Activated CD8-positive, alpha-beta memory T cell treated with anti-CD3 and anti-CD28 coated beads, Interleukin-2, amount 50 U/mL, for 4 hours (primary cell): ENCODE results near the gene KLK2.

ENCODE experiments used
- DNase-seq: peaks from one replicate; pipeline ENCODE4 v3.0.0-alpha.2; 2020

KLK2 gene

GRCh38 chr19:50851620-50852019 is 21.6 kb upstream of the KLK2 start:
- DNase-seq: no peak

DNA sequence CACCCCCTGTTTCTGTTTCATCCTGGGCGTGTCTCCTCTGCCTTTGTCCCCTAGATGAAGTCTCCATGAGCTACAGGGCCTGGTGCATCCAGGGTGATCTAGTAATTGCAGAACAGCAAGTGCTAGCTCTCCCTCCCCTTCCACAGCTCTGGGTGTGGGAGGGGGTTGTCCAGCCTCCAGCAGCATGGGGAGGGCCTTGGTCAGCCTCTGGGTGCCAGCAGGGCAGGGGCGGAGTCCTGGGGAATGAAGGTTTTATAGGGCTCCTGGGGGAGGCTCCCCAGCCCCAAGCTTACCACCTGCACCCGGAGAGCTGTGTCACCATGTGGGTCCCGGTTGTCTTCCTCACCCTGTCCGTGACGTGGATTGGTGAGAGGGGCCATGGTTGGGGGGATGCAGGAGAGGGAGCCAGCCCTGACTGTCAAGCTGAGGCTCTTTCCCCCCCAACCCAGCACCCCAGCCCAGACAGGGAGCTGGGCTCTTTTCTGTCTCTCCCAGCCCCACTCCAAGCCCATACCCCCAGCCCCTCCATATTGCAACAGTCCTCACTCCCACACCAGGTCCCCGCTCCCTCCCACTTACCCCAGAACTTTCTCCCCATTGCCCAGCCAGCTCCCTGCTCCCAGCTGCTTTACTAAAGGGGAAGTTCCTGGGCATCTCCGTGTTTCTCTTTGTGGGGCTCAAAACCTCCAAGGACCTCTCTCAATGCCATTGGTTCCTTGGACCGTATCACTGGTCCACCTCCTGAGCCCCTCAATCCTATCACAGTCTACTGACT is 18.4 kb upstream of the KLK2 start, which contains the start of gene KLK3:
TSS of gene KLK3 (plus strand) at position 280 of the 775 bp plus-strand sequence. CDS start at position 321, 41 bp downstream.
- DNase-seq: no peak

DNA sequence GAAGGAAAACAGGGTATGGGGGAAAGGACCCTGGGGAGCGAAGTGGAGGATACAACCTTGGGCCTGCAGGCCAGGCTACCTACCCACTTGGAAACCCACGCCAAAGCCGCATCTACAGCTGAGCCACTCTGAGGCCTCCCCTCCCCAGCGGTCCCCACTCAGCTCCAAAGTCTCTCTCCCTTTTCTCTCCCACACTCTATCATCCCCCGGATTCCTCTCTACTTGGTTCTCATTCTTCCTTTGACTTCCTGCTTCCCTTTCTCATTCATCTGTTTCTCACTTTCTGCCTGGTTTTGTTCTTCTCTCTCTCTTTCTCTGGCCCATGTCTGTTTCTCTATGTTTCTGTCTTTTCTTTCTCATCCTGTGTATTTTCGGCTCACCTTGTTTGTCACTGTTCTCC is 15.9 kb upstream of the KLK2 start:
- DNase-seq: no peak

- DNase-seq: no peak
Observed at GRCh38 chr19:50858886-50859285, 14.4 kb upstream of the KLK2 start.

DNA sequence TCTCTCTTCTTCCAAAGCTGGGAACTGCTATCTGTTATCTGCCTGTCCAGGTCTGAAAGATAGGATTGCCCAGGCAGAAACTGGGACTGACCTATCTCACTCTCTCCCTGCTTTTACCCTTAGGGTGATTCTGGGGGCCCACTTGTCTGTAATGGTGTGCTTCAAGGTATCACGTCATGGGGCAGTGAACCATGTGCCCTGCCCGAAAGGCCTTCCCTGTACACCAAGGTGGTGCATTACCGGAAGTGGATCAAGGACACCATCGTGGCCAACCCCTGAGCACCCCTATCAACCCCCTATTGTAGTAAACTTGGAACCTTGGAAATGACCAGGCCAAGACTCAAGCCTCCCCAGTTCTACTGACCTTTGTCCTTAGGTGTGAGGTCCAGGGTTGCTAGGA is 13.4 kb upstream of the KLK2 start:
- DNase-seq: no peak

DNA sequence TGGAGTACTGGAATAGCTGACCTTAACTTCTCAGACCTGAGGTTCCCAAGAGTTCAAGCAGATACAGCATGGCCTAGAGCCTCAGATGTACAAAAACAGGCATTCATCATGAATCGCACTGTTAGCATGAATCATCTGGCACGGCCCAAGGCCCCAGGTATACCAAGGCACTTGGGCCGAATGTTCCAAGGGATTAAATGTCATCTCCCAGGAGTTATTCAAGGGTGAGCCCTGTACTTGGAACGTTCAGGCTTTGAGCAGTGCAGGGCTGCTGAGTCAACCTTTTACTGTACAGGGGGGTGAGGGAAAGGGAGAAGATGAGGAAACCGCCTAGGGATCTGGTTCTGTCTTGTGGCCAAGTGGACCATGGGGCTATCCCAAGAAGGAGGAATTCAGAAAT is 12.2 kb upstream of the KLK2 start:
- DNase-seq: no peak

DNA sequence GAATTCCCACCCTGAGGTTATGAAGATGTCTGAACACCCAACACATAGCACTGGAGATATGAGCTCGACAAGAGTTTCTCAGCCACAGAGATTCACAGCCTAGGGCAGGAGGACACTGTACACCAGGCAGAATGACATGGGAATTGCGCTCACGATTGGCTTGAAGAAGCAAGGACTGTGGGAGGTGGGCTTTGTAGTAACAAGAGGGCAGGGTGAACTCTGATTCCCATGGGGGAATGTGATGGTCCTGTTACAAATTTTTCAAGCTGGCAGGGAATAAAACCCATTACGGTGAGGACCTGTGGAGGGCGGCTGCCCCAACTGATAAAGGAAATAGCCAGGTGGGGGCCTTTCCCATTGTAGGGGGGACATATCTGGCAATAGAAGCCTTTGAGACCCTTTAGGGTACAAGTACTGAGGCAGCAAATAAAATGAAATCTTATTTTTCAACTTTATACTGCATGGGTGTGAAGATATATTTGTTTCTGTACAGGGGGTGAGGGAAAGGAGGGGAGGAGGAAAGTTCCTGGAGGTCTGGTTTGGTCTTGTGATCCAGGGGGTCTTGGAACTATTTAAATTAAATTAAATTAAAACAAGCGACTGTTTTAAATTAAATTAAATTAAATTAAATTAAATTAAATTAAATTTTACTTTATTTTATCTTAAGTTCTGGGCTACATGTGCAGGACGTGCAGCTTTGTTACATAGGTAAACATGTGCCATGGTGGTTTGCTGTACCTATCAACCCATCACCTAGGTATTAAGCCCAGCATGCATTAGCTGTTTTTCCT is 11.5 kb upstream of the KLK2 start:
- no peak for DNase-seq

DNA sequence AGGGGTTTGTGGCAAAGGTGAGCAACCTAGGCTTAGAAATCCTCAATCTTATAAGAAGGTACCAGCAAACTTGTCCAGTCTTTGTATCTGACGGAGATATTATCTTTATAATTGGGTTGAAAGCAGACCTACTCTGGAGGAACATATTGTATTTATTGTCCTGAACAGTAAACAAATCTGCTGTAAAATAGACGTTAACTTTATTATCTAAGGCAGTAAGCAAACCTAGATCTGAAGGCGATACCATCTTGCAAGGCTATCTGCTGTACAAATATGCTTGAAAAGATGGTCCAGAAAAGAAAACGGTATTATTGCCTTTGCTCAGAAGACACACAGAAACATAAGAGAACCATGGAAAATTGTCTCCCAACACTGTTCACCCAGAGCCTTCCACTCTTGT is 3.8 kb upstream of the KLK2 start:
- DNase-seq: no peak

GRCh38 chr19:50870417-50871089 is 2.7 kb upstream of the KLK2 start:
- no peak for DNase-seq

DNA sequence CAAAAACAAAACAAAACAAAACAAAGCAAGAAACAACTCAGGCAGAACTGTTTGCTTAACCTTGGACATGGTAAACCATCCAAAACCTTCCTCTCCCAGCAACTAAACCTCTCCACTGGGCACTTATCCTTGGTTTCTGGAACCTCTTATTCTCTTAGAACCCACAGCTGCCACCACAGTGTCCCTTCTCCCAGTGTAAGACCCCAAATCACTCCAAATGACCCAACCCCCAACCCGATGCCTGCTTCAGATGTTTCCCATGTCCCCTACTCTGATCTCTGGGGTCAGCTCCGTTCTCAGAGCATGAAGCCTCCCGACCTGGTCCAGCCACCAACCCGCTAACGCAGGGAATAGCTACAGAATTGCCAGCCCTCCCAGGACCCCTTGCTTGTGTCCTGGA is 972 bp downstream of the KLK2 start:
- no peak for DNase-seq

DNA sequence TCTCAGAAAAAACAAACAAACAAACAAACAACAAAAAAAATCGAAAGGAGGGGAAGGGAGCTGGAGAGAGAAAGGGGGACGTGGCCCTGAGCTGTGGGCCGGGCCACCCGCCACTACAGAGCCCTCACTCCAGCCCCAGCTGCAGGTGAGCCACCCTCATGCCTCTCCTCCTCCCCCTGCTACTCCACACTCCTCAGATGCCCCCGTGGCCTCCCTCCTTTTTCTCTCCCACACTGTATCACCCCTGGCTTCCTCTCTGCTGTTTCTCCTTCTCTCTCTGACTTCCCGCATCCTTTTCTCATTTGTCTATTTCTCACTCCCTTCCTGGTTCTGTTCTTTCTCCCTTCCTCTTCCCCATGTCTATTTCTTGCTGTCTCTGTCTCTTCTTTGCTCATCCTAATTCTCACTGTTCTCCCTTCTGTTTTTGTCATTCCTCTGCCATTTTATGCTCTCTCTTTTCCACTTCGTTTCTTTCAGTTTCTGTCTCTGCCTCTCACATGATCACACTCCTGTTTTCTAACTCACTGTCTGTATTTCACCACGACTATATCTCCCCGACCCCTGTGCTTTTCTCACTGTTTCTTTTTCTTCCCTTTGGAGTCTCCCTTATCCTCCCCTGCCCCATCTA is 2.7 kb downstream of the KLK2 start:
- no peak for DNase-seq

DNA sequence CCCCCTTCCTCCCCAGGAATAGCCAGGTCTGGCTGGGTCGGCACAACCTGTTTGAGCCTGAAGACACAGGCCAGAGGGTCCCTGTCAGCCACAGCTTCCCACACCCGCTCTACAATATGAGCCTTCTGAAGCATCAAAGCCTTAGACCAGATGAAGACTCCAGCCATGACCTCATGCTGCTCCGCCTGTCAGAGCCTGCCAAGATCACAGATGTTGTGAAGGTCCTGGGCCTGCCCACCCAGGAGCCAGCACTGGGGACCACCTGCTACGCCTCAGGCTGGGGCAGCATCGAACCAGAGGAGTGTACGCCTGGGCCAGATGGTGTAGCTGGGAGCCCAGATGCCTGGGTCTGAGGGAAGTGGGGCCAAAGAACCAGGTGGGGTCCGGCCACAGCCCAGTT is 3.2 kb downstream of the KLK2 start:
- DNase-seq: no peak

DNA sequence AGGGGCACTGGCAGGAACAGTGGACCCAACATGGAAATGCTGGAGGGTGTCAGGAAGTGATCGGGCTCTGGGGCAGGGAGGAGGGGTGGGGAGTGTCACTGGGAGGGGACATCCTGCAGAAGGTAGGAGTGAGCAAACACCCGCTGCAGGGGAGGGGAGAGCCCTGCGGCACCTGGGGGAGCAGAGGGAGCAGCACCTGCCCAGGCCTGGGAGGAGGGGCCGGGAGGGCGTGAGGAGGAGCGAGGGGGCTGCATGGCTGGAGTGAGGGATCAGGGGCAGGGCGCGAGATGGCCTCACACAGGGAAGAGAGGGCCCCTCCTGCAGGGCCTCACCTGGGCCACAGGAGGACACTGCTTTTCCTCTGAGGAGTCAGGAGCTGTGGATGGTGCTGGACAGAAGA is 4.1 kb downstream of the KLK2 start:
- no peak for DNase-seq

DNA sequence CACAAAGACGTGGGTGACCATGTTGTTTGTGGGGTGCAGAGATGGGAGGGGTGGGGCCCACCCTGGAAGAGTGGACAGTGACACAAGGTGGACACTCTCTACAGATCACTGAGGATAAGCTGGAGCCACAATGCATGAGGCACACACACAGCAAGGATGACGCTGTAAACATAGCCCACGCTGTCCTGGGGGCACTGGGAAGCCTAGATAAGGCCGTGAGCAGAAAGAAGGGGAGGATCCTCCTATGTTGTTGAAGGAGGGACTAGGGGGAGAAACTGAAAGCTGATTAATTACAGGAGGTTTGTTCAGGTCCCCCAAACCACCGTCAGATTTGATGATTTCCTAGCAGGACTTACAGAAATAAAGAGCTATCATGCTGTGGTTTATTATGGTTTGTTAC is 5.6 kb downstream of the KLK2 start:
- no peak for DNase-seq

- no peak for DNase-seq
Observed at GRCh38 chr19:50880241-50880640, 7.0 kb downstream of the KLK2 start.

GRCh38 chr19:50882188-50882587 is 8.9 kb downstream of the KLK2 start:
- no peak for DNase-seq

GRCh38 chr19:50889638-50890037 is 16.4 kb downstream of the KLK2 start:
- DNase-seq: no peak

GRCh38 chr19:50890422-50891252 is 17.4 kb downstream of the KLK2 start:
- DNase-seq: no peak

- no peak for DNase-seq
Observed at GRCh38 chr19:50891253-50891625, 18.0 kb downstream of the KLK2 start.

GRCh38 chr19:50893047-50893736 is 20.0 kb downstream of the KLK2 start:
- no peak for DNase-seq

DNA sequence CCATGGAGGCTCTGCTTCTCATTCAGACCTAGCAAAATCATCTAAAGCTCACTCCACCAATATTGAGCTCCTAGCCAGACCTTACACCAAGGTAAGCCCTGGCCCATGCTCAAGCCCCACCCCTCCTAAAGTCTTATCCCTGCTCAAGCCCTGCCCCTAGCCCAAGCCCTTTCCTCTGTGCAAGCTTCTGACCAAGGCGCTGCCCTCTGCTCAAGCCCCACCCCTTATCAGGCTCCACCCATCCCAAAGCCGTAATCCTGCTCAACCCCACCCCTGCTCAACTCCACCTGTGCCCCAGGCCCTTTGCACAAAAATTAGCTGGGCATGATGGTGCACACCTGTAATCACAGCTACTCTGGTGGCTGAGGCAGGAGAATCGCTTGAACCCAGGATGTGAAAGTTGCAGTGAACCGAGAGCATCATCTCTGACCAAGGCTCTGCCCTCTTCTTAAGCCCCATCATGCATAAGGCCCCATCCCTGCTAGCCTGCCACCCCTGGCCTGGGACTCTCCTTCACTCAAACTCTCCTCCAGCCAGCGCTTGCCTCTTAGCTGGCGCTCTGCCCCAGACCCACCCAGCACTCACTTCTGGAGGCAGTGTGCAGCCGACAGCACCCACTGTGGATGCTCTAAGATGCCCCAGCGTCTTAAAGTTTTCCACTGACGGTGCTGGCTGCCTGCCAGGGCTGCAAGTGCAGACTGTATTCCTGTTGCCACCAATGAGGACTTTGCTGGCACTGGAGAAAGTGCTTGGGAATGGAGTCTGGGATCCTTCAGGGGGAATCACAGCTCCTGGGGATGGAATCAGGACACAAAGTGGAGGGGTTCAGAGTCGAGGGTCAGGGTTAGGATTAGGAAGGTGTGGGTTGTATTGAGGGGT is 21.5 kb downstream of the KLK2 start:
- no peak for DNase-seq
